ENCODE data around the gene ZNF536. TPM values are rescaled to one million over a fixed set of nuclear protein-coding genes. Genes with fewer than 3 reads are reported as not detected.

Gene ZNF536
- total RNA-seq, 4 donors from 2014 or later = 30.8 to 48.7 (median 40.8) TPM

DNA sequence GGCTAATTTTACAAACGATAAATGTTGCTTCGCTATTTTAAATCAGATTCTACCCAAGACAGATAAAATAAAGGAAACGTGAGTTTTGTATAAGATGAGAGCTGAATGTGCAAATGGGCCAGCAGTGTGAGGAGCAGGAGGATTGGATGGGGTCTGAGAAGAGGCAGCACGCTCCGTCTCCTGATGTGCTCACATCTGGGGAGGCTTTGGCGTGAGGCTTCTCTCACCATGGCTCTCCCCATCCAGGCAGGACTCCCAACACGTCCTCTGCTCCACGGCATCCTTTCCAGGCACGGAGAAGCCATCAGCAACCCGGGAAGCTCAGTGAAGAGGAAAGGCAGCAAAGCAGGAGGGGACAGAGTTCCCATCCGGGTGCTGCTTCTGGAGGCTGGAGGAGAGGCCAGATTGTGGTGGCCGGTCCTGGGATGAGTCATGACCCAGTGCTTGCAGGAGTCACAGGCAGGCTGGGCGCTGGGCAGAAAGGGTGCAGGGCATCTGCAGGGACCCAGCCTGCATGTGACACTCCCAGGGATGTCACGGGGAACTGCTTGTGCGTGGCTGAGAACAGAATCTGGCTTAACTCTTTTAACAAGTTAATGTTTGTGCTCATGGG, 47.5 kb downstream of the ZNF536 start:
- peak overlapping the region in 1 of 4 donors; percentile 70 for H3K27ac ChIP-seq
- no peak for DNase-seq (ENCODE audit: low spot score in 2 of 2)
- TF ChIP-seq POLR2A (IDR thresholded peaks at IDR 0.05) (no peak), CTCF (IDR thresholded peaks at IDR 0.05) (no peak), EP300 (IDR thresholded peaks at IDR 0.05) (no peak)
- H3K4me1 ChIP-seq = peaks cover 0 to 7% (median 5%) of the 10 kb centered on the region in 4 donors
- H3K4me3 ChIP-seq = no peak overlapping the region
- no peaks in the 10 kb centered on the region for H3K36me3 ChIP-seq
- H3K9me3 ChIP-seq = no peaks in the 10 kb centered on the region
- H3K27me3 ChIP-seq = no peaks in the 10 kb centered on the region
- WGBS, 2 donors = 54 to 68% methylated on average over 15 of the region's 15 CpGs

- Histone ChIP-seq H3K36me3 (no peaks in the 10 kb centered on the region), H3K9me3 (no peaks in the 10 kb centered on the region), H3K27me3 (no peaks in the 10 kb centered on the region), H3K4me3 (no peak overlapping the region), H3K4me1 (peaks cover 0 to 7% (median 5%) of the 10 kb centered on the region in 4 donors), H3K27ac (peak overlapping the region in 1 of 4 donors; percentile 70)
- 77 to 80% methylated on average over 8 of the region's 8 CpGs for WGBS, 2 donors
- TF ChIP-seq CTCF (IDR thresholded peaks at IDR 0.05) (no peak), POLR2A (IDR thresholded peaks at IDR 0.05) (no peak), EP300 (IDR thresholded peaks at IDR 0.05) (no peak)
- DNase-seq (ENCODE audit: low spot score in 2 of 2) = no peak
Measured at GRCh38 chr19:30420316-30420715, 48.1 kb downstream of the ZNF536 start.

- Histone ChIP-seq H3K4me1 (peaks cover 0 to 7% (median 5%) of the 10 kb centered on the region in 4 donors), H3K36me3 (no peaks in the 10 kb centered on the region), H3K9me3 (no peaks in the 10 kb centered on the region), H3K4me3 (no peak overlapping the region), H3K27me3 (no peaks in the 10 kb centered on the region), H3K27ac (no peak overlapping the region)
- TF ChIP-seq EP300 (IDR thresholded peaks at IDR 0.05) (no peak), CTCF (IDR thresholded peaks at IDR 0.05) (no peak), POLR2A (IDR thresholded peaks at IDR 0.05) (no peak)
- WGBS, 2 donors = 86% methylated on average over 10 of the region's 10 CpGs
- no peak for DNase-seq (ENCODE audit: low spot score in 2 of 2)
Measured at GRCh38 chr19:30420881-30421280, 48.7 kb downstream of the ZNF536 start.

DNA sequence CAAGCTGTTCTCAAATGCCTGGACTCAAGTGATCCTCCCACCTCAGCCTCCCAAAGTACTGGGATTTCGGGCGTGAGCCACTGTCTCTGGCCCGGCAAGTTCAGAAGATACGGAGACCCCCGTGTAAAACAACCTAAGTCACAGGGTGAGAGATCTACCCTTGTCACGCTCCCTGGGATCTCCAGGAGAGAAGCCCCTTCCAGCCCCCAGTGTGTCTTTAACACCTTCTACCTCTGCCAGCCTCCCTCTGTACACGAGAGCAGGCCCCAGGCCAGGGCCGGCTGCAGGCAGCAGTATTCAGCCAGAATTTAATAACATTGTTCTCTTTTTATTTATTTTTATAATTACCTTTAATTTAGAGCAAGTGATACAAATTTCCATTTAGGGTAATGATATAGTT, 49.4 kb downstream of the ZNF536 start:
- H3K4me3 ChIP-seq = no peak overlapping the region
- H3K4me1 ChIP-seq = peaks cover 0 to 7% (median 5%) of the 10 kb centered on the region in 4 donors
- H3K9me3 ChIP-seq = no peaks in the 10 kb centered on the region
- DNase-seq (ENCODE audit: low spot score in 2 of 2) = no peak
- no peak overlapping the region for H3K27ac ChIP-seq
- 87 to 89% methylated on average over 8 of the region's 8 CpGs for WGBS, 2 donors
- H3K36me3 ChIP-seq = no peaks in the 10 kb centered on the region
- H3K27me3 ChIP-seq = no peaks in the 10 kb centered on the region
- no peak for TF ChIP-seq POLR2A (IDR thresholded peaks at IDR 0.05)
- no peak for TF ChIP-seq CTCF (IDR thresholded peaks at IDR 0.05)
- TF ChIP-seq EP300 (IDR thresholded peaks at IDR 0.05) = no peak

- DNase-seq (ENCODE audit: low spot score in 2 of 2) = no peak
- H3K36me3 ChIP-seq = no peaks in the 10 kb centered on the region
- H3K27ac ChIP-seq = no peak overlapping the region
- H3K4me1 ChIP-seq = peaks cover 0 to 7% (median 5%) of the 10 kb centered on the region in 4 donors
- no peaks in the 10 kb centered on the region for H3K27me3 ChIP-seq
- 72 to 75% methylated on average over 11 of the region's 11 CpGs for WGBS, 2 donors
- TF ChIP-seq EP300 (IDR thresholded peaks at IDR 0.05) (no peak), POLR2A (IDR thresholded peaks at IDR 0.05) (no peak), CTCF (IDR thresholded peaks at IDR 0.05) (no peak)
- H3K4me3 ChIP-seq = no peak overlapping the region
- no peaks in the 10 kb centered on the region for H3K9me3 ChIP-seq
Measured at GRCh38 chr19:30423481-30423880, 51.3 kb downstream of the ZNF536 start.

Data from tibial nerve (tissue), 4 donors.